Activated CD4-positive, alpha-beta T cell treated with anti-CD3 and anti-CD28 coated beads, Interleukin-2, amount 50 U/mL, for 48 hours (primary cell): Measurements from ENCODE around the gene ORC4.
A peak's percentile ranks its signal among the peaks of the same experiment; 100 is the strongest.

Experiments
- DNase-seq, 2 experiments: peaks; one replicate each; pipeline ENCODE4 v3.0.0-alpha.2; 2020

ORC4 gene

GRCh38 chr2:148020111-148021058 lies at the start of gene ORC4:
ORC4 (minus strand) TSS chr2:148020737; CDS start chr2:147975958, 44,779 bp downstream.
- peak; percentile 97 for DNase-seq

- DNase-seq = no peak
Measured at GRCh38 chr2:148067801-148068200, 47.3 kb upstream of the ORC4 start.

GRCh38 chr2:148065936-148066335 lies 45.4 kb upstream of the ORC4 start:
- DNase-seq = no peak

- DNase-seq = no peak
Measured at GRCh38 chr2:148063633-148064032, 43.1 kb upstream of the ORC4 start.

GRCh38 chr2:148058641-148059040 lies 38.1 kb upstream of the ORC4 start:
- DNase-seq = no peak

- DNase-seq = no peak
Measured at GRCh38 chr2:148052687-148053086, 32.1 kb upstream of the ORC4 start.

- DNase-seq = no peak
Measured at GRCh38 chr2:148049284-148049683, 28.7 kb upstream of the ORC4 start.

- no peak for DNase-seq
Measured at GRCh38 chr2:148048475-148049221, 28.1 kb upstream of the ORC4 start.

- no peak for DNase-seq
Measured at GRCh38 chr2:148046802-148047201, 26.3 kb upstream of the ORC4 start.

- DNase-seq = no peak
Measured at GRCh38 chr2:148044322-148044721, 23.8 kb upstream of the ORC4 start.

- DNase-seq = no peak
Measured at GRCh38 chr2:148042219-148042618, 21.7 kb upstream of the ORC4 start.

- no peak for DNase-seq
Measured at GRCh38 chr2:148039783-148040182, 19.2 kb upstream of the ORC4 start.

- DNase-seq = no peak
Measured at GRCh38 chr2:148032215-148032614, 11.7 kb upstream of the ORC4 start.

GRCh38 chr2:148031152-148031551 lies 10.6 kb upstream of the ORC4 start:
- no peak for DNase-seq

- DNase-seq = no peak
Measured at GRCh38 chr2:148028781-148029180, 8.2 kb upstream of the ORC4 start.

GRCh38 chr2:148027822-148028221 lies 7.3 kb upstream of the ORC4 start:
- no peak for DNase-seq

GRCh38 chr2:148026573-148026972 lies 6.0 kb upstream of the ORC4 start:
- no peak for DNase-seq

- no peak for DNase-seq
Measured at GRCh38 chr2:148023861-148024260, 3.3 kb upstream of the ORC4 start.

- DNase-seq = no peak
Measured at GRCh38 chr2:148022882-148023281, 2.3 kb upstream of the ORC4 start.

- DNase-seq = no peak
Measured at GRCh38 chr2:148022351-148022750, 1.8 kb upstream of the ORC4 start.

- DNase-seq = no peak
Measured at GRCh38 chr2:148021886-148022285, 1.3 kb upstream of the ORC4 start.

GRCh38 chr2:148021059-148021861 lies 723 bp upstream of the ORC4 start, which contains the start of gene MBD5:
MBD5 (plus strand) TSS chr2:148021091.
- DNase-seq = peak; percentile 34 to 50

- no peak for DNase-seq
Measured at GRCh38 chr2:148014616-148015015, 5.9 kb downstream of the ORC4 start.
